ENCODE measurements around the gene BICDL1.

DNA sequence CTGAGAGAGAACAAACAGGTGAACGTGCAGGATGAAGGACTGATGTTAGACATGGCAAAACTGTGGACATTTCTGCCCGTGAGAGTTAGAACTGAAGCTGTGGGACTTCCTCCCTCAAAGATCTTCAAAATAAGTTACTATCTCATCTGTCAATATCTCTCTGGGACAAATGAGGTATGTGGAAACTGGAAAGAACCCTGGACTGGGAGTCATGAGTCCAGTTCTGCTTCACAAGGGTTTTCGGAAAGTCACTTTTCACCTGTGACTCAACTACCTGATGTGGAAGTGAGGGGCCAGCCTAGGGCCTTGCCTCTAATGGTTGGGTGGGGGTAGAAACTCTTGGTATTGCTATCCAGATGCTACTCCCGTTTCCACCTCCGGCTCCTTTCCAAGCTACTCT, 80.2 kb downstream of the BICDL1 start:
- TF ChIP-seq, protein P1, sequence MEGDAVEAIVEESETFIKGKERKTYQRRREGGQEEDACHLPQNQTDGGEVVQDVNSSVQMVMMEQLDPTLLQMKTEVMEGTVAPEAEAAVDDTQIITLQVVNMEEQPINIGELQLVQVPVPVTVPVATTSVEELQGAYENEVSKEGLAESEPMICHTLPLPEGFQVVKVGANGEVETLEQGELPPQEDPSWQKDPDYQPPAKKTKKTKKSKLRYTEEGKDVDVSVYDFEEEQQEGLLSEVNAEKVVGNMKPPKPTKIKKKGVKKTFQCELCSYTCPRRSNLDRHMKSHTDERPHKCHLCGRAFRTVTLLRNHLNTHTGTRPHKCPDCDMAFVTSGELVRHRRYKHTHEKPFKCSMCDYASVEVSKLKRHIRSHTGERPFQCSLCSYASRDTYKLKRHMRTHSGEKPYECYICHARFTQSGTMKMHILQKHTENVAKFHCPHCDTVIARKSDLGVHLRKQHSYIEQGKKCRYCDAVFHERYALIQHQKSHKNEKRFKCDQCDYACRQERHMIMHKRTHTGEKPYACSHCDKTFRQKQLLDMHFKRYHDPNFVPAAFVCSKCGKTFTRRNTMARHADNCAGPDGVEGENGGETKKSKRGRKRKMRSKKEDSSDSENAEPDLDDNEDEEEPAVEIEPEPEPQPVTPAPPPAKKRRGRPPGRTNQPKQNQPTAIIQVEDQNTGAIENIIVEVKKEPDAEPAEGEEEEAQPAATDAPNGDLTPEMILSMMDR (conservative IDR thresholded peaks at IDR 0.05 in 1 of 2, IDR thresholded peaks at IDR 0.05 in 1 of 2; ENCODE audit: low read depth in 1 of 2, low read length in 2 of 2), result no peak
- no peak for TF ChIP-seq EZH2 (IDR thresholded peaks at IDR 0.05; ENCODE audit: low read length, missing control alignments)
